Measurements from ENCODE around the gene NR3C2. TPM values are rescaled to one million over a fixed set of nuclear protein-coding genes. Genes with fewer than 3 reads are reported as not detected.

Gene NR3C2
- total and polyA plus RNA-seq, 2 of the 4 experiments (the other 2 are of a cell fraction): 1.1 to 2.3 TPM

- Histone ChIP-seq H3K27ac (ENCODE audit: insufficient read depth, low read length) (no peak overlapping the region), H3K9ac (ENCODE audit: low read depth, low read length) (no peak overlapping the region), H2AFZ (replicated peaks; ENCODE audit: low read length, poor library complexity) (no peak overlapping the region), H4K20me1 (ENCODE audit: insufficient read depth, low read length) (no peaks in the 10 kb centered on the region; the same call in 1 of the 2 replicates), H4K5ac (ENCODE audit: low read depth, low read length) (no peak overlapping the region), H4K91ac (ENCODE audit: insufficient read depth, low read depth, low read length) (no peak overlapping the region), H3K14ac (replicated peaks; ENCODE audit: low read depth, low read length) (no peak overlapping the region), H2BK120ac (ENCODE audit: low read depth, low read length) (no peak overlapping the region), H3K4me2 (ENCODE audit: low read depth, low read length) (no peak overlapping the region), H3K36me3 (ENCODE audit: control insufficient read depth, insufficient read depth, low read length) (no peaks in the 10 kb centered on the region), H2AK9ac (replicated peaks; ENCODE audit: low read depth, low read length, poor library complexity) (no peak overlapping the region), H4K8ac (ENCODE audit: low read depth in 2 of 2, low read length in 2 of 2) (no peak overlapping the region), H2BK5ac (ENCODE audit: low read depth, low read length, poor library complexity, severe bottlenecking) (no peak overlapping the region), H3K9me3 (ENCODE audit: control insufficient read depth, insufficient read depth, low read length) (no peaks in the 10 kb centered on the region), H2AK5ac (ENCODE audit: low read depth, low read length) (no peak overlapping the region), H2BK15ac (ENCODE audit: low read depth, low read length) (no peak overlapping the region), H3K27me3 (ENCODE audit: control insufficient read depth, insufficient read depth, low read length) (no peaks in the 10 kb centered on the region), H3K4me3 (ENCODE audit: insufficient read depth, low read depth, low read length) (no peak overlapping the region), H2BK20ac (ENCODE audit: low read depth, low read length) (no peak overlapping the region), H3K4ac (ENCODE audit: low read depth, low read length) (no peak overlapping the region), H3K9me1 (ENCODE audit: insufficient read depth, low read length) (peaks cover 10% of the 10 kb centered on the region), H3K23ac (ENCODE audit: low read depth, low read length) (no peak overlapping the region), H3K56ac (ENCODE audit: extremely low read depth, insufficient read depth, low read length) (no peak overlapping the region), H3K18ac (ENCODE audit: low read depth, low read length) (no peak overlapping the region), H3K79me1 (ENCODE audit: low read depth in 1 of 2, low read length in 2 of 2) (peaks cover 26 to 36% of the 10 kb centered on the region in 2 experiments), H3K4me1 (ENCODE audit: control insufficient read depth, insufficient read depth, low read length) (0 out of 2 replicates have a peak, but pooled peaks cover 3% of the 10 kb centered on the region)
- no peak for ATAC-seq (ENCODE audit: low read depth)
- no TSS peak for BruUV-seq (replicated peaks)
- DNase-seq: no peak
- dilution Hi-C loops (cut with HindIII; ENCODE audit: low sequenced_read_pairs, unreplicated experiment) (no loop called here), intact Hi-C loops (cut with micrococcal nuclease) (no loop called here), in situ Hi-C loops (cut with MboI; ENCODE audit: low sequenced_read_pairs) (loop anchor here (25.0 kb wide), 1 partner anchor 102 kb away; no protein-coding TSS in a partner anchor)
- ChIA-PET POLR2A (ENCODE audit: unreplicated experiment) (no interaction called here), CTCF (interaction anchor here (1.3 kb wide), 1 partner anchor 10 kb away, joined by 5 read pairs; no protein-coding TSS in a partner anchor)
- no peak for TF ChIP-seq NFE2L2 (IDR thresholded peaks at IDR 0.05; ENCODE audit: low read depth, low read length)
- WGBS, 2 experiments (ENCODE audit: extremely low coverage in 2 of 2, insufficient read length in 1 of 2): no CpG with 5 or more reads among the region's 1 CpG
Measured at GRCh38 chr4:148034813-148035212, 407.4 kb downstream of the NR3C2 start.

Measured in IMR-90 (cell line).